ENCODE data around the gene ZNF527.
"Not testable (repeated sequence)": the region's sequence is repeated elsewhere in the genome, so short reads cannot be mapped to it uniquely, and the experiment has no call there.

The ZNF527 gene
- total RNA-seq, result 0.95 to 9.3 (median 5.4) reads per million in 17 experiments

- peak; percentile 97 to 98 (median 98) for DNase-seq
Observed at GRCh38 chr19:37370880-37371661, at the start of gene ZNF527. Gene ZNF527 (plus strand): TSS chr19:37371099. CDS start chr19:37374199, 3,100 bp downstream.

- DNase-seq, result no peak
Observed at GRCh38 chr19:37329686-37330085, 41.2 kb upstream of the ZNF527 start.

- DNase-seq, result no peak
Observed at GRCh38 chr19:37332839-37333238, 38.1 kb upstream of the ZNF527 start.

- peak in 1 of 4 experiments; percentile 8 for DNase-seq
Observed at GRCh38 chr19:37333457-37333856, 37.4 kb upstream of the ZNF527 start.

GRCh38 chr19:37334179-37335071 is 36.5 kb upstream of the ZNF527 start:
- peak; percentile 83 to 91 (median 85) for DNase-seq

- no peak for DNase-seq
Observed at GRCh38 chr19:37342753-37343152, 28.1 kb upstream of the ZNF527 start.

GRCh38 chr19:37346091-37346490 is 24.8 kb upstream of the ZNF527 start:
- no peak for DNase-seq

- no peak for DNase-seq
Observed at GRCh38 chr19:37348060-37348459, 22.8 kb upstream of the ZNF527 start.

GRCh38 chr19:37353968-37354367 is 16.9 kb upstream of the ZNF527 start:
- DNase-seq, result no peak

- DNase-seq, result no peak
Observed at GRCh38 chr19:37355901-37356300, 15.0 kb upstream of the ZNF527 start.

- no peak for DNase-seq
Observed at GRCh38 chr19:37361994-37362393, 8.9 kb upstream of the ZNF527 start.

GRCh38 chr19:37362733-37363132 is 8.2 kb upstream of the ZNF527 start:
- peak in 1 of 4 experiments; percentile 5 for DNase-seq

GRCh38 chr19:37370386-37370879 is 466 bp upstream of the ZNF527 start:
- not testable (repeated sequence) for DNase-seq

GRCh38 chr19:37389234-37389633 is 18.3 kb downstream of the ZNF527 start:
- DNase-seq, result no peak

- DNase-seq, result not testable (repeated sequence)
Observed at GRCh38 chr19:37391399-37391798, 20.5 kb downstream of the ZNF527 start.

- no peak for DNase-seq
Observed at GRCh38 chr19:37401078-37401477, 30.2 kb downstream of the ZNF527 start.

- no peak for DNase-seq
Observed at GRCh38 chr19:37403403-37403802, 32.5 kb downstream of the ZNF527 start.

- DNase-seq, result not testable (repeated sequence)
Observed at GRCh38 chr19:37406140-37406846, 35.4 kb downstream of the ZNF527 start.

- no peak for DNase-seq
Observed at GRCh38 chr19:37412700-37413099, 41.8 kb downstream of the ZNF527 start.

GRCh38 chr19:37413313-37414084 is 42.6 kb downstream of the ZNF527 start:
- peak in 1 of 4 experiments; percentile 2 for DNase-seq

Measured in suppressor macrophage (primary cell).